Upper lobe of left lung (tissue), 4 donors: ENCODE data around the gene ADK.

Experiments
- EP300 ChIP-seq, 4 donors: sonication (generic); formaldehyde crosslinking; IDR thresholded peaks; one replicate each; pipeline ENCODE4 v1.5.1; 2017; ENCODE audit warnings: antibody characterized with exemption in 4 of 4, control low read depth in 2 of 4
- POLR2AphosphoS5 ChIP-seq, 2 donors: sonication (generic); formaldehyde crosslinking; IDR thresholded peaks; one replicate each; pipeline ENCODE4 v1.5.1; 2017; ENCODE audit warnings: antibody characterized with exemption in 2 of 2
- TF ChIP-seq, protein P1 (sequence below), 6 experiments: fragments of 450-650 bp in 4 of 6; fragments of 200-600 bp in 2 of 6; sonication (generic) in 2 of 6; IDR thresholded peaks; one replicate each; pipeline ENCODE4 v1.5.1; 2016 to 2019; ENCODE audit warnings: antibody characterized with exemption in 6 of 6

- TF ChIP-seq POLR2AphosphoS5 (IDR thresholded peaks at IDR 0.05) (no peak), EP300 (IDR thresholded peaks at IDR 0.05) (no peak)
- TF ChIP-seq, protein P1, sequence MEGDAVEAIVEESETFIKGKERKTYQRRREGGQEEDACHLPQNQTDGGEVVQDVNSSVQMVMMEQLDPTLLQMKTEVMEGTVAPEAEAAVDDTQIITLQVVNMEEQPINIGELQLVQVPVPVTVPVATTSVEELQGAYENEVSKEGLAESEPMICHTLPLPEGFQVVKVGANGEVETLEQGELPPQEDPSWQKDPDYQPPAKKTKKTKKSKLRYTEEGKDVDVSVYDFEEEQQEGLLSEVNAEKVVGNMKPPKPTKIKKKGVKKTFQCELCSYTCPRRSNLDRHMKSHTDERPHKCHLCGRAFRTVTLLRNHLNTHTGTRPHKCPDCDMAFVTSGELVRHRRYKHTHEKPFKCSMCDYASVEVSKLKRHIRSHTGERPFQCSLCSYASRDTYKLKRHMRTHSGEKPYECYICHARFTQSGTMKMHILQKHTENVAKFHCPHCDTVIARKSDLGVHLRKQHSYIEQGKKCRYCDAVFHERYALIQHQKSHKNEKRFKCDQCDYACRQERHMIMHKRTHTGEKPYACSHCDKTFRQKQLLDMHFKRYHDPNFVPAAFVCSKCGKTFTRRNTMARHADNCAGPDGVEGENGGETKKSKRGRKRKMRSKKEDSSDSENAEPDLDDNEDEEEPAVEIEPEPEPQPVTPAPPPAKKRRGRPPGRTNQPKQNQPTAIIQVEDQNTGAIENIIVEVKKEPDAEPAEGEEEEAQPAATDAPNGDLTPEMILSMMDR (IDR thresholded peaks at IDR 0.05), result no peak
These were observed 501.6 kb downstream of the ADK start for GRCh38 chr10:74652664-74653063.
